Naive thymus-derived CD4-positive, alpha-beta T cell (primary cell): ENCODE data around the gene PPDPF. TPM values are rescaled to one million over a fixed set of nuclear protein-coding genes. Genes with fewer than 3 reads are reported as not detected.

ENCODE experiments used
- ATAC-seq: fragments of 150-1000 bp; cut with Tn5 transposase; 2 replicates; pipeline ENCODE4 v1.10.0; 2021; ENCODE audit warnings: mild to moderate bottlenecking, moderate library complexity
- CTCF ChIA-PET: fragments of 350-600 bp; sonication (Branson Sonifier 250); formaldehyde crosslinking; loops from one replicate; lab custom pipeline; 2021; ENCODE audit warnings: antibody characterized with exemption; lab: Charles Lee
- POLR2A ChIA-PET: fragments of 350-600 bp; sonication (Branson Sonifier 250); formaldehyde crosslinking; loops from one replicate; lab custom pipeline; 2021; ENCODE audit warnings: antibody characterized with exemption, inconsistent platforms; lab: Charles Lee
- DNase-seq, 9 donors: peaks; one replicate each; pipeline versions ENCODE4 v3.0.0 to v3.0.0-alpha.2; 2020 to 2022; ENCODE audit warnings: mixed read lengths in 1 of 9
- H3K27ac ChIP-seq: one replicate; pipeline ENCODE4 v1.7.0; 2013; ENCODE audit warnings: mild to moderate bottlenecking, low read depth, low read length, moderate library complexity
- H3K27me3 ChIP-seq, 2 donors: one replicate each; pipeline ENCODE4 v1.7.0; 2013; ENCODE audit warnings: low read length in 2 of 2, mild to moderate bottlenecking in 2 of 2, moderate library complexity in 2 of 2; ENCODE audit not compliant: control insufficient read depth in 2 of 2, insufficient read depth in 2 of 2
- H3K36me3 ChIP-seq, 3 experiments: 1 replicate in 2 of 3; 2 replicates in 1 of 3; pipeline ENCODE4 v1.7.0; 2013; ENCODE audit warnings: low read length in 3 of 3, mild to moderate bottlenecking in 3 of 3, moderate library complexity in 1 of 3; ENCODE audit not compliant: insufficient read depth in 3 of 3, control insufficient read depth in 2 of 3
- H3K4me1 ChIP-seq, 2 donors: one replicate each; pipeline ENCODE4 v1.7.0; 2013; ENCODE audit warnings: low read length in 2 of 2, mild to moderate bottlenecking in 2 of 2, moderate library complexity in 1 of 2; ENCODE audit not compliant: control insufficient read depth in 2 of 2, insufficient read depth in 2 of 2
- H3K4me3 ChIP-seq: 2 replicates; pipeline ENCODE4 v1.7.0; 2013; ENCODE audit warnings: mild to moderate bottlenecking, low read length
- H3K9me3 ChIP-seq, 3 experiments: 1 replicate in 2 of 3; 2 replicates in 1 of 3; pipeline ENCODE4 v1.7.0; 2013; ENCODE audit warnings: low read length in 3 of 3; ENCODE audit not compliant: control insufficient read depth in 2 of 3
- H3K27ac Mint-ChIP-seq, 9 donors: one replicate each; pipeline ENCODE4 v1.8.0; 2020 to 2022; ENCODE audit warnings: mixed read lengths in 9 of 9, mild to moderate bottlenecking in 8 of 9, moderate library complexity in 5 of 9, inconsistent platforms in 2 of 9
- H3K27me3 Mint-ChIP-seq, 5 donors: one replicate each; pipeline ENCODE4 v1.8.0; 2021 to 2022; ENCODE audit warnings: mixed read lengths in 5 of 5, mild to moderate bottlenecking in 1 of 5
- H3K36me3 Mint-ChIP-seq, 5 donors: one replicate each; pipeline ENCODE4 v1.8.0; 2020 to 2022; ENCODE audit warnings: mixed read lengths in 5 of 5, mild to moderate bottlenecking in 3 of 5, inconsistent platforms in 1 of 5
- H3K4me1 Mint-ChIP-seq, 7 donors: one replicate each; pipeline ENCODE4 v1.8.0; 2020 to 2022; ENCODE audit warnings: mixed read lengths in 7 of 7, mild to moderate bottlenecking in 3 of 7, inconsistent platforms in 1 of 7
- H3K4me3 Mint-ChIP-seq, 10 donors: one replicate each; pipeline ENCODE4 v1.8.0; 2020 to 2022; ENCODE audit warnings: mild to moderate bottlenecking in 10 of 10, mixed read lengths in 10 of 10, moderate library complexity in 6 of 10, inconsistent platforms in 2 of 10
- H3K9me3 Mint-ChIP-seq, 11 donors: one replicate each; pipeline ENCODE4 v1.8.0; 2020 to 2022; ENCODE audit warnings: mixed read lengths in 11 of 11, mild to moderate bottlenecking in 4 of 11, inconsistent platforms in 1 of 11, moderate library complexity in 1 of 11
- intact Hi-C, 2 donors: fragments of 100-400 bp; cut with micrococcal nuclease; formaldehyde crosslinking; loops; one replicate each; pipeline ENCODE4 v1.15.1; 2023
- polyA plus RNA-seq, 2 donors: library from polyadenylated mRNA; unstranded; fragments of 300-500 nt; fragmentation: Illumina TruSeq; gene quantifications; one replicate each; pipeline ENCODE4 v1.2.3, GENCODE V29; 2021
- total RNA-seq, 6 experiments: library from RNA in 5 of 6; stranded (reverse) in 5 of 6; gene quantifications; 1 replicate in 5 of 6; 2 replicates in 1 of 6; pipeline ENCODE4 v1.2.3 and lab custom pipeline; 2021 to 2026

PPDPF gene
- total and polyA plus RNA-seq, 7 experiments from 2014 or later = 67.7 to 225 (median 173) TPM

- H3K4me1 ChIP-seq = peaks cover 11 to 14% of the 10 kb centered on the region in 2 donors
- H3K36me3 ChIP-seq = peaks cover 0 to 18% (median 8%) of the 10 kb centered on the region in 3 experiments
- Mint-ChIP-seq H3K36me3 (peaks cover 0 to 25% (median 9%) of the 10 kb centered on the region in 5 donors), H3K27ac (peak overlapping the region in 5 of 9 donors; percentile 10 to 81 (median 76)), H3K4me1 (peaks cover 4 to 22% (median 9%) of the 10 kb centered on the region in 7 donors), H3K27me3 (peaks cover 0 to 4% (median 0%) of the 10 kb centered on the region in 5 donors), H3K4me3 (peak overlapping the region; percentile 51 to 88 (median 64)), H3K9me3 (peaks cover 0 to 10% (median 1%) of the 10 kb centered on the region in 11 donors)
- no peak overlapping the region for H3K4me3 ChIP-seq
- no peaks in the 10 kb centered on the region for H3K27me3 ChIP-seq
- intact Hi-C loops = loop anchor here (5.0 kb wide), 2 partner anchors 115 to 725 kb away; partner anchors contain the start of gene MRGBP (in 1 of the 2)
- ChIA-PET CTCF (interaction anchor here (0.8 kb wide), 1 partner anchor 15 kb away, joined by 3 read pairs; the partner anchor contains the start of gene PTK6), POLR2A (interaction anchor here (0.6 to 5.5 kb wide), 17 partner anchors 7 to 540 kb away, joined by 3 to 89 read pairs (median 5); partner anchors contain the start of genes GMEB2, PRPF6, PTK6 and TCEA2)
- H3K27ac ChIP-seq = peak overlapping the region; percentile 35
- peaks cover 0 to 9% (median 0%) of the 10 kb centered on the region in 3 experiments for H3K9me3 ChIP-seq
- ATAC-seq = no peak
- DNase-seq = no peak
Observed at GRCh38 chr20:63522091-63522868, 1.7 kb downstream of the PPDPF start.

GRCh38 chr20:63522981-63523611, 2.5 kb downstream of the PPDPF start:
- intact Hi-C loops = loop anchor here (5.0 kb wide), 2 partner anchors 114 to 726 kb away; partner anchors contain the start of gene MRGBP (in 1 of the 2)
- peak overlapping the region in 5 of 9 donors; percentile 10 to 64 (median 41) for H3K27ac Mint-ChIP-seq
- H3K9me3 Mint-ChIP-seq = peaks cover 0 to 10% (median 1%) of the 10 kb centered on the region in 11 donors
- H3K36me3 Mint-ChIP-seq = peaks cover 0 to 25% (median 9%) of the 10 kb centered on the region in 5 donors
- H3K4me3 ChIP-seq = no peak overlapping the region
- peak overlapping the region in 6 of 10 donors; percentile 25 to 88 (median 64) for H3K4me3 Mint-ChIP-seq
- H3K9me3 ChIP-seq = peaks cover 0 to 9% (median 0%) of the 10 kb centered on the region in 3 experiments
- H3K27me3 Mint-ChIP-seq = peaks cover 0 to 2% (median 0%) of the 10 kb centered on the region in 5 donors
- DNase-seq (no peak), ATAC-seq (no peak)
- no peaks in the 10 kb centered on the region for H3K27me3 ChIP-seq
- ChIA-PET POLR2A (interaction anchor here (0.6 to 5.5 kb wide), 9 partner anchors 14 to 457 kb away, joined by 3 to 89 read pairs (median 5); partner anchors contain the start of genes PRPF6, PTK6 and TPD52L2), CTCF (interaction anchor here (0.8 to 1.1 kb wide), 2 partner anchors 13 to 15 kb away, joined by 3 read pairs; partner anchors contain the start of gene PTK6)
- H3K27ac ChIP-seq = no peak overlapping the region
- H3K4me1 Mint-ChIP-seq = peaks cover under 1 to 22% (median 9%) of the 10 kb centered on the region in 7 donors
- H3K36me3 ChIP-seq = peaks cover 0 to 18% (median 8%) of the 10 kb centered on the region in 3 experiments
- peaks cover 11 to 14% of the 10 kb centered on the region in 2 donors for H3K4me1 ChIP-seq

GRCh38 chr20:63525185-63525584, 4.6 kb downstream of the PPDPF start:
- peak overlapping the region in 5 of 10 donors; percentile 3 to 64 (median 17) for H3K4me3 Mint-ChIP-seq
- H3K36me3 ChIP-seq = peaks cover 0 to 18% (median 8%) of the 10 kb centered on the region in 3 experiments

GRCh38 chr20:63525971-63526370, 5.4 kb downstream of the PPDPF start:
- H3K4me3 Mint-ChIP-seq = no peak overlapping the region
- H3K36me3 Mint-ChIP-seq = peaks cover 0 to 25% (median 9%) of the 10 kb centered on the region in 5 donors
- peaks cover 0 to 10% (median 1%) of the 10 kb centered on the region in 11 donors for H3K9me3 Mint-ChIP-seq

More at GRCh38 chr20:63525185-63525584, 4.6 kb downstream of the PPDPF start:
- peaks cover 0 to 18% (median 6%) of the 10 kb centered on the region in 7 donors for H3K4me1 Mint-ChIP-seq
- ATAC-seq (no peak), DNase-seq (peak in 1 of 9 donors; percentile 21)
- no peak overlapping the region for H3K4me3 ChIP-seq
- ChIA-PET POLR2A (interaction anchor here (5.5 kb wide), 1 partner anchor 12 kb away, joined by 89 read pairs; the partner anchor contains the start of gene PTK6), CTCF (interaction anchor here (0.7 to 0.8 kb wide), 2 partner anchors 532 to 873 kb away, joined by 3 to 4 read pairs; no protein-coding TSS in a partner anchor)
- peaks cover 11 to 14% of the 10 kb centered on the region in 2 donors for H3K4me1 ChIP-seq
- H3K27ac ChIP-seq = no peak overlapping the region
- peaks cover 0 to 25% (median 9%) of the 10 kb centered on the region in 5 donors for H3K36me3 Mint-ChIP-seq
- H3K27ac Mint-ChIP-seq = peak overlapping the region in 3 of 9 donors; percentile 48 to 64 (median 57)
- H3K27me3 Mint-ChIP-seq = no peaks in the 10 kb centered on the region
- H3K27me3 ChIP-seq = no peaks in the 10 kb centered on the region
- intact Hi-C loops = no loop called here
- H3K9me3 ChIP-seq = peaks cover 0 to 9% (median 0%) of the 10 kb centered on the region in 3 experiments
- peaks cover 0 to 10% (median 1%) of the 10 kb centered on the region in 11 donors for H3K9me3 Mint-ChIP-seq

GRCh38 chr20:63527184-63527583, 6.6 kb downstream of the PPDPF start:
- Mint-ChIP-seq H3K4me3 (peak overlapping the region in 1 of 10 donors; percentile 16), H3K27me3 (no peaks in the 10 kb centered on the region), H3K4me1 (peaks cover 4 to 17% (median 7%) of the 10 kb centered on the region in 7 donors), H3K27ac (peak overlapping the region in 4 of 9 donors; percentile 44 to 77 (median 52)), H3K9me3 (peaks cover 0 to 10% (median 2%) of the 10 kb centered on the region in 11 donors), H3K36me3 (peaks cover 0 to 20% (median 9%) of the 10 kb centered on the region in 5 donors)
- DNase-seq (peak in 1 of 9 donors; percentile 16), ATAC-seq (no peak)
- intact Hi-C loops = no loop called here
- H3K4me1 ChIP-seq = peaks cover 4 to 6% of the 10 kb centered on the region in 2 donors
- no peaks in the 10 kb centered on the region for H3K27me3 ChIP-seq
- peaks cover 0 to 15% (median 5%) of the 10 kb centered on the region in 3 experiments for H3K36me3 ChIP-seq
- no peak overlapping the region for H3K27ac ChIP-seq
- peaks cover 0 to 9% (median 0%) of the 10 kb centered on the region in 3 experiments for H3K9me3 ChIP-seq
- no peak overlapping the region for H3K4me3 ChIP-seq
- CTCF ChIA-PET = no interaction called here
- POLR2A ChIA-PET = interaction anchor here (0.7 to 1.4 kb wide), 2 partner anchors 10 to 471 kb away, joined by 3 to 8 read pairs; partner anchors contain the start of gene PTK6

More at GRCh38 chr20:63525971-63526370, 5.4 kb downstream of the PPDPF start:
- DNase-seq (peak in 1 of 9 donors; percentile 24), ATAC-seq (no peak)
- CTCF ChIA-PET = interaction anchor here (0.7 kb wide), 1 partner anchor 531 kb away, joined by 3 read pairs; no protein-coding TSS in a partner anchor
- H3K4me1 Mint-ChIP-seq = peaks cover 0 to 18% (median 6%) of the 10 kb centered on the region in 7 donors
- no peaks in the 10 kb centered on the region for H3K27me3 Mint-ChIP-seq
- H3K27ac ChIP-seq = no peak overlapping the region
- H3K9me3 ChIP-seq = peaks cover 0 to 9% (median 0%) of the 10 kb centered on the region in 3 experiments
- intact Hi-C loops = no loop called here
- H3K27ac Mint-ChIP-seq = no peak overlapping the region
- peaks cover 0 to 18% (median 8%) of the 10 kb centered on the region in 3 experiments for H3K36me3 ChIP-seq
- H3K4me3 ChIP-seq = no peak overlapping the region
- peaks cover 11 to 14% of the 10 kb centered on the region in 2 donors for H3K4me1 ChIP-seq
- H3K27me3 ChIP-seq = no peaks in the 10 kb centered on the region
- POLR2A ChIA-PET = interaction anchor here (0.6 kb wide), 1 partner anchor 246 kb away, joined by 5 read pairs; no protein-coding TSS in a partner anchor
